Measurements from ENCODE around the gene UPK3BL2. TPM values are rescaled to one million over a fixed set of nuclear protein-coding genes. Genes with fewer than 3 reads are reported as not detected.

The UPK3BL2 gene
- total RNA-seq (2022; extraction: Qiagen RNA extraction) = 1.3 to 3.2 TPM (median 2.4 TPM) in 5 replicates

GRCh38 chr7:102543596-102543995 is at the start of gene UPK3BL2:
Gene UPK3BL2 (minus strand): TSS chr7:102543696. CDS start chr7:102543636, 60 bp downstream.

DNA sequence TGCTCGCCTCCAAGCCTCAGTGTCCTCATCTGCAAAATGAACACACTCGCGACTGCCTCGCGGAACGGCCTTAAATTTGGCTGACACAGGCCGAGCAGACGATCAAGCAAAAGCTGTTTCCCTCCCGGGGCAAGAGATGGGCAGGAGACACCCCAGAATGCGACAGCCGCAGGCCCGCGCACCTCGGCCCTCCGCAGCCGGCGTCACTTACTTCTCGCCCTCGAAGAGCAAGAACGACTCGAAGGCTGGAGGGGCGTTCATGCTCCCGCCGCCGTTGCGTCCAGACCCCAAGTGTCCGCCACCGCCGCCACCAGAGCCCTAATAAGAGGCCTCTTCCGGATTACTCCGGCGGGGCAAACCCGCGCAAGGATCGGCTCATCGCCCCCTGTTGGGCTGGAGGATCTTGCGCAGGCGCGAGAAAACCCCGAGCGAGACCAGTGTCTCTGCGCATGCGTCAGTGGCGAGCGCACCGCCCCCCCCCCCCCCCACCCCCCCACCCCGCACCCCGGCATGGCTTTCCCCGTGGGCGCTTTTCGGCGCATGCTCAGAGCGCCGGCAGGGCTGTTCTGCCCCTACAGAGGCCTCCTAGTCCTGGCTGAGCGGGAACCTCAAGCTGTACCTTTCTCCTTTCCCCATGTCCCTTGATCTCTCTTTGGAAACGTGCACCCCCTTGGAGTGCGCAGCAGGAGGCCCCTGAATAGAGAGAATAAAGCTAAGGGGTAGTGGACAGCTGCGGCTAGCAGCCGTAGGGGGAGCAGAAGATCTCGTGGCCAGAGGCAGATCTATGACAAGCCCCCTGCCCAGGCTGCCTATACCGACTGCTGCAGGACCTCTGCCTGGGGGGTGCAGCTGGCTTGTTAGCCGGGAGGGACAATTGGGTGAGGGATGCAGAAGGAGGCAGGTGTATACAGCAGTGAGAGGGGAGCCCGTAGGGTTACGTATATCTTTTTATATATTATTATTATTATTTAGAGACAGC is 29.1 kb upstream of the UPK3BL2 start, which contains the start of gene POLR2J3:
TSS of gene POLR2J3 (minus strand) at position 323 of the 979 bp plus-strand sequence. CDS start at position 261, 62 bp downstream.

GRCh38 chr7:102550808-102551422 is 7.4 kb upstream of the UPK3BL2 start, which contains the start of gene SPDYE2:
Gene SPDYE2 (plus strand): TSS chr7:102551226. CDS start chr7:102553256, 2,030 bp downstream.

DNA sequence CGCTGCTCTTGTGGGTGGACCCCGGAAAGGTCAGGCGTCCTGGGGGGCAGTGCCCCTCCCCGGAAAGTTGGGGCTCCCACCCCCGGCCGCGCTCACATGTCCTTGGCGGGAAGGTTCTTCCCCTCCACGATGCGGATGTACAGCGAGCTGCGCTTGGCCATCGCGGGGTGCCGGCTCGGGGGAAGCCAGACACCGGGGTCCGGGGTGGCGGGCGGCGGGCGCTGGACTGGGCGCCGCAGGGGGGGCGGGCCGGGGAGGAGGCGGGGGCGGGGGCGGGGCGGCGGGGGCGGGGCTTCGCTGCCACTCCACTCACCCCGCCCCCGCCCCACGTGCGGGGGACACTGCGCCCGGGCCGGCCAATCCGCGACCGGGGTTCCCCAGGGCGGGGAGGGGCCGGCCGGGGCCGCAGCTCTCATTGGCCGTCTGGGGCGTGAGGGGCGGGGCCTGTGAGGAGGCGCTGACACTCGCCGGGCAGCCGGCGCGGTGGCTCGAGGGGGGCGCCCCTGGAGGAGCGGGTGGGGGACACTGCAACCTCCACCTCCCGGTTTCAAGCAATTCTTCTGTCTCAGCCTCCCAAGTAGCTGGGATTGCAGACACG is 25.8 kb downstream of the UPK3BL2 start, which contains the start of gene RASA4B:
TSS of gene RASA4B (minus strand) at position 228 of the 598 bp plus-strand sequence. CDS start at position 161, 67 bp downstream.

Other genes with a start within 250 kb of the UPK3BL2 start
- not detected in 5 replicates for gene SPDYE6, start 187.3 kb downstream of the UPK3BL2 start, total RNA-seq (2022; extraction: Qiagen RNA extraction)
- 20.8 to 24.2 TPM (median 21.6 TPM) in 5 replicates for gene PRKRIP1, start 147.3 kb downstream of the UPK3BL2 start, total RNA-seq (2022; extraction: Qiagen RNA extraction)
- gene ORAI2, start 110.1 kb downstream of the UPK3BL2 start, total RNA-seq (2022; extraction: Qiagen RNA extraction) = 28.7 to 33.4 TPM (median 31.9 TPM) in 5 replicates
- gene ALKBH4, start 78.8 kb downstream of the UPK3BL2 start, total RNA-seq (2022; extraction: Qiagen RNA extraction) = 10.4 to 11.9 TPM (median 10.6 TPM) in 5 replicates
- gene LRWD1, start 78.7 kb downstream of the UPK3BL2 start, total RNA-seq (2022; extraction: Qiagen RNA extraction) = 26.3 to 29.9 TPM (median 29.2 TPM) in 5 replicates
- gene POLR2J, start 64.8 kb downstream of the UPK3BL2 start, total RNA-seq (2022; extraction: Qiagen RNA extraction) = 96.4 to 110 TPM (median 107 TPM) in 5 replicates
- gene RASA4B, start 25.9 kb downstream of the UPK3BL2 start, total RNA-seq (2022; extraction: Qiagen RNA extraction) = 1.2 to 2.1 TPM (median 1.6 TPM) in 5 replicates
- gene SPDYE2, start 7.5 kb upstream of the UPK3BL2 start, total RNA-seq (2022; extraction: Qiagen RNA extraction) = 0.05 TPM in 1 of 5 replicates, not detected in the others
- gene POLR2J3, start 28.9 kb upstream of the UPK3BL2 start, total RNA-seq (2022; extraction: Qiagen RNA extraction) = 13.5 to 53.6 TPM (median 32.9 TPM) in 5 replicates
- 1.6 to 2.6 TPM (median 2.2 TPM) in 5 replicates for gene RASA4, start 73.1 kb upstream of the UPK3BL2 start, total RNA-seq (2022; extraction: Qiagen RNA extraction)
- gene UPK3BL1, start 99.1 kb upstream of the UPK3BL2 start, total RNA-seq (2022; extraction: Qiagen RNA extraction) = 10.5 to 16.8 TPM (median 13.0 TPM) in 5 replicates
- gene SPDYE2B, start 106.6 kb upstream of the UPK3BL2 start, total RNA-seq (2022; extraction: Qiagen RNA extraction) = not detected in 5 replicates
- 0.12 to 0.61 TPM (median 0.24 TPM) in 5 replicates for gene POLR2J2, start 128.0 kb upstream of the UPK3BL2 start, total RNA-seq (2022; extraction: Qiagen RNA extraction)
- gene FAM185A, start 205.3 kb upstream of the UPK3BL2 start, total RNA-seq (2022; extraction: Qiagen RNA extraction) = 6.0 to 7.9 TPM (median 6.9 TPM) in 5 replicates